ENCODE data around the gene CD84. TPM values are rescaled to one million over a fixed set of nuclear protein-coding genes. Genes with fewer than 3 reads are reported as not detected.
"Not testable (repeated sequence)": the region's sequence is repeated elsewhere in the genome, so short reads cannot be mapped to it uniquely, and the experiment has no call there.

Gene CD84
- total and polyA plus RNA-seq, 2 donors (not counting 1 experiment from before 2014, with no cell fraction given), result 19.8 to 63.9 TPM

GRCh38 chr1:160534823-160535605 is 44.3 kb downstream of the CD84 start:
- Histone ChIP-seq H3K4me3 (ENCODE audit: control extremely low read depth in 1 of 5, extremely low read depth in 1 of 5, insufficient read depth in 1 of 5, low read depth in 2 of 5, low read length in 4 of 5) (no peak overlapping the region), H3K27me3 (replicated peaks in 1 of 4; ENCODE audit: control extremely low read depth in 1 of 4, control insufficient read depth in 3 of 4, insufficient read depth in 4 of 4, low read length in 3 of 4) (no peaks in the 10 kb centered on the region), H3K9ac (ENCODE audit: low read length) (no peak overlapping the region), H2AFZ (ENCODE audit: insufficient read depth, low read depth, low read length, poor library complexity, severe bottlenecking) (no peak overlapping the region), H3K9me3 (ENCODE audit: control extremely low read depth in 1 of 3, control insufficient read depth in 2 of 3, insufficient read depth in 1 of 3, low read length in 2 of 3) (peaks cover 11 to 31% (median 16%) of the 10 kb centered on the region in 3 donors), H3K27ac (ENCODE audit: low read length in 2 of 2) (no peak overlapping the region), H3K36me3 (replicated peaks in 1 of 2; ENCODE audit: control extremely low read depth in 1 of 2, control insufficient read depth in 1 of 2, extremely low read depth in 1 of 2, insufficient read depth in 2 of 2, low read length in 1 of 2) (no peaks in the 10 kb centered on the region), H3K4me2 (replicated peaks; ENCODE audit: low read depth, low read length, poor library complexity, severe bottlenecking) (no peak overlapping the region), H3K79me2 (ENCODE audit: control insufficient read depth, insufficient read depth, low read length) (peaks cover 16% of the 10 kb centered on the region), H3K4me1 (ENCODE audit: control insufficient read depth in 2 of 2, insufficient read depth in 2 of 2, low read length in 2 of 2) (peaks cover 14 to 15% of the 10 kb centered on the region in 2 donors), H4K20me1 (ENCODE audit: control insufficient read depth, insufficient read depth, low read length, poor library complexity, severe bottlenecking) (no peaks in the 10 kb centered on the region)
- H3K4me1 Mint-ChIP-seq, result peaks cover 16% of the 10 kb centered on the region
- ChIA-PET CTCF (interaction anchor here (2.0 kb wide), 1 partner anchor 9 kb away, joined by 6 read pairs; no protein-coding TSS in a partner anchor), POLR2A (no interaction called here)
- H3K9me3 Mint-ChIP-seq (ENCODE audit: insufficient read depth), result peaks cover 6% of the 10 kb centered on the region
- WGBS (ENCODE audit: insufficient coverage), result 100% methylated on average over 1 of the region's 3 CpGs
- ATAC-seq (ENCODE audit: low read depth), result no peak
- TF ChIP-seq, protein P1, sequence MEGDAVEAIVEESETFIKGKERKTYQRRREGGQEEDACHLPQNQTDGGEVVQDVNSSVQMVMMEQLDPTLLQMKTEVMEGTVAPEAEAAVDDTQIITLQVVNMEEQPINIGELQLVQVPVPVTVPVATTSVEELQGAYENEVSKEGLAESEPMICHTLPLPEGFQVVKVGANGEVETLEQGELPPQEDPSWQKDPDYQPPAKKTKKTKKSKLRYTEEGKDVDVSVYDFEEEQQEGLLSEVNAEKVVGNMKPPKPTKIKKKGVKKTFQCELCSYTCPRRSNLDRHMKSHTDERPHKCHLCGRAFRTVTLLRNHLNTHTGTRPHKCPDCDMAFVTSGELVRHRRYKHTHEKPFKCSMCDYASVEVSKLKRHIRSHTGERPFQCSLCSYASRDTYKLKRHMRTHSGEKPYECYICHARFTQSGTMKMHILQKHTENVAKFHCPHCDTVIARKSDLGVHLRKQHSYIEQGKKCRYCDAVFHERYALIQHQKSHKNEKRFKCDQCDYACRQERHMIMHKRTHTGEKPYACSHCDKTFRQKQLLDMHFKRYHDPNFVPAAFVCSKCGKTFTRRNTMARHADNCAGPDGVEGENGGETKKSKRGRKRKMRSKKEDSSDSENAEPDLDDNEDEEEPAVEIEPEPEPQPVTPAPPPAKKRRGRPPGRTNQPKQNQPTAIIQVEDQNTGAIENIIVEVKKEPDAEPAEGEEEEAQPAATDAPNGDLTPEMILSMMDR (IDR thresholded peaks at IDR 0.05), result no peak
- no peak for TF ChIP-seq EZH2 (IDR thresholded peaks at IDR 0.05; ENCODE audit: borderline replicate concordance, insufficient read depth, low read depth, low read length, poor library complexity, severe bottlenecking)
- no peak for DNase-seq
- no peak overlapping the region for H3K27ac Mint-ChIP-seq
- no peak overlapping the region for H3K4me3 Mint-ChIP-seq
- H3K27me3 Mint-ChIP-seq, result no peaks in the 10 kb centered on the region
- intact Hi-C loops (cut with micrococcal nuclease), result no loop called here

GRCh38 chr1:160532557-160532813 is 46.8 kb downstream of the CD84 start:
- DNase-seq; H3K4me3 Mint-ChIP-seq; intact Hi-C loops (cut with micrococcal nuclease); H3K27ac Mint-ChIP-seq; H4K20me1 ChIP-seq (ENCODE audit: control insufficient read depth, insufficient read depth, low read length, poor library complexity, severe bottlenecking); H3K9ac ChIP-seq (ENCODE audit: low read length); H3K27ac ChIP-seq (ENCODE audit: low read length in 2 of 2); H3K4me2 ChIP-seq (replicated peaks; ENCODE audit: low read depth, low read length, poor library complexity, severe bottlenecking); H3K4me1 ChIP-seq (ENCODE audit: control insufficient read depth in 2 of 2, insufficient read depth in 2 of 2, low read length in 2 of 2); POLR2A ChIA-PET; H2AFZ ChIP-seq (ENCODE audit: insufficient read depth, low read depth, low read length, poor library complexity, severe bottlenecking); CTCF ChIA-PET; H3K36me3 ChIP-seq (replicated peaks in 1 of 2; ENCODE audit: control extremely low read depth in 1 of 2, control insufficient read depth in 1 of 2, extremely low read depth in 1 of 2, insufficient read depth in 2 of 2, low read length in 1 of 2); H3K4me3 ChIP-seq (ENCODE audit: control extremely low read depth in 1 of 5, extremely low read depth in 1 of 5, insufficient read depth in 1 of 5, low read depth in 2 of 5, low read length in 4 of 5); H3K27me3 ChIP-seq (replicated peaks in 1 of 4; ENCODE audit: control extremely low read depth in 1 of 4, control insufficient read depth in 3 of 4, insufficient read depth in 4 of 4, low read length in 3 of 4); H3K27me3 Mint-ChIP-seq; H3K79me2 ChIP-seq (ENCODE audit: control insufficient read depth, insufficient read depth, low read length); ATAC-seq (ENCODE audit: low read depth): not testable (repeated sequence)
- H3K9me3 Mint-ChIP-seq (ENCODE audit: insufficient read depth), result peaks cover 16% of the 10 kb centered on the region
- H3K9me3 ChIP-seq (ENCODE audit: control extremely low read depth in 1 of 3, control insufficient read depth in 2 of 3, insufficient read depth in 1 of 3, low read length in 2 of 3), result peaks cover 11 to 31% (median 16%) of the 10 kb centered on the region in 3 donors
- peaks cover 18% of the 10 kb centered on the region for H3K4me1 Mint-ChIP-seq
- 100% methylated on average over 5 of the region's 5 CpGs for WGBS (ENCODE audit: insufficient coverage)

- H3K4me1 ChIP-seq (ENCODE audit: control insufficient read depth in 2 of 2, insufficient read depth in 2 of 2, low read length in 2 of 2); H3K36me3 ChIP-seq (replicated peaks in 1 of 2; ENCODE audit: control extremely low read depth in 1 of 2, control insufficient read depth in 1 of 2, extremely low read depth in 1 of 2, insufficient read depth in 2 of 2, low read length in 1 of 2); H3K79me2 ChIP-seq (ENCODE audit: control insufficient read depth, insufficient read depth, low read length); H2AFZ ChIP-seq (ENCODE audit: insufficient read depth, low read depth, low read length, poor library complexity, severe bottlenecking); POLR2A ChIA-PET; H3K27me3 ChIP-seq (replicated peaks in 1 of 4; ENCODE audit: control extremely low read depth in 1 of 4, control insufficient read depth in 3 of 4, insufficient read depth in 4 of 4, low read length in 3 of 4); H3K4me3 ChIP-seq (ENCODE audit: control extremely low read depth in 1 of 5, extremely low read depth in 1 of 5, insufficient read depth in 1 of 5, low read depth in 2 of 5, low read length in 4 of 5); intact Hi-C loops (cut with micrococcal nuclease); H3K27ac ChIP-seq (ENCODE audit: low read length in 2 of 2); H3K9ac ChIP-seq (ENCODE audit: low read length); ATAC-seq (ENCODE audit: low read depth); H3K4me2 ChIP-seq (replicated peaks; ENCODE audit: low read depth, low read length, poor library complexity, severe bottlenecking); CTCF ChIA-PET; H3K27me3 Mint-ChIP-seq; H4K20me1 ChIP-seq (ENCODE audit: control insufficient read depth, insufficient read depth, low read length, poor library complexity, severe bottlenecking); H3K27ac Mint-ChIP-seq; DNase-seq; H3K4me3 Mint-ChIP-seq: not testable (repeated sequence)
- Mint-ChIP-seq H3K9me3 (ENCODE audit: insufficient read depth) (peaks cover 16% of the 10 kb centered on the region), H3K4me1 (peaks cover 18% of the 10 kb centered on the region)
- 97% methylated on average over 24 of the region's 29 CpGs for WGBS (ENCODE audit: insufficient coverage)
- peaks cover 11 to 30% (median 16%) of the 10 kb centered on the region in 3 donors for H3K9me3 ChIP-seq (ENCODE audit: control extremely low read depth in 1 of 3, control insufficient read depth in 2 of 3, insufficient read depth in 1 of 3, low read length in 2 of 3)
These were observed 47.3 kb downstream of the CD84 start for GRCh38 chr1:160531809-160532556.
